GM10847 (cell line): ENCODE results near the gene RGP1.

ENCODE experiments used
- POLR2A ChIP-seq: IDR thresholded peaks from 2 replicates; pipeline ENCODE4 v1.6.1; 2011; ENCODE audit not compliant: insufficient read length; ENCODE audit errors: extremely low read depth

The RGP1 gene

DNA sequence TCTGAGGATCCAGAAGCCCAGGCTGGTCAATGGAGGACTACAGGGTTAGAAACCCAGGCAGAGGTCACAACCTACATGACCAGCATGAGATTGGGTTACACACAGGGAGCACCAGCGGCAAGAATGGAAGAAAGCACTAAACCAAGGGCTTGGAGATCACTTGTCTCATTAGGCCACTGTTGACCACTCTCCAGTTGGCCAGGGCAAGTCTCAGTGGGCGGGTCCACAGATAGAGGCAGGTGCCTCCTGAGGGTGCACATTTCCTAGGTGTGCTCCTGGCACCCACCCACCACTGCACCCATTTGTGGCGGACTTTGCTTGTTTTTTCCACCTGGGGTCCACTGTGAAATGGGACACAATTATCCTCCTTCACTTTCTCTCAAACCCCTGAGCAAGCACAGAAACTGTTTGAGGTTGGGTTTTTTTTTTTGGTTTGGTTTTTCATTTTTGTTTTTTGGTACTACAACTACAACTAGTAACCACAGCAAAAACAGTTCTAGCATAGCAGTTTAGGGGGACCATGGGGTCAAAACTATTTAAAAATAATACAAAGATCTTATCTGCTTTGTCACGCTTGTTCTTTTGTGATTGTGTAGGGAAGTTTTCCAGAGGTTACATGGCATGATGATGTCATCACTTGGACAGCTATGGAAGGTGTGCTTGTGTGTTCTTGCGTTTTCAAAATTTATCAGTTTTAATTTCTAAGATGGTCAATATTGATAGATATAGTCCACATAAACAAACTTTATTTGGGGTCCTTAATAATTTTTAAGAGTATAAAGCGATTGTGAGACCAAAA, 48.4 kb downstream of the RGP1 start:
- no peak for TF ChIP-seq POLR2A

DNA sequence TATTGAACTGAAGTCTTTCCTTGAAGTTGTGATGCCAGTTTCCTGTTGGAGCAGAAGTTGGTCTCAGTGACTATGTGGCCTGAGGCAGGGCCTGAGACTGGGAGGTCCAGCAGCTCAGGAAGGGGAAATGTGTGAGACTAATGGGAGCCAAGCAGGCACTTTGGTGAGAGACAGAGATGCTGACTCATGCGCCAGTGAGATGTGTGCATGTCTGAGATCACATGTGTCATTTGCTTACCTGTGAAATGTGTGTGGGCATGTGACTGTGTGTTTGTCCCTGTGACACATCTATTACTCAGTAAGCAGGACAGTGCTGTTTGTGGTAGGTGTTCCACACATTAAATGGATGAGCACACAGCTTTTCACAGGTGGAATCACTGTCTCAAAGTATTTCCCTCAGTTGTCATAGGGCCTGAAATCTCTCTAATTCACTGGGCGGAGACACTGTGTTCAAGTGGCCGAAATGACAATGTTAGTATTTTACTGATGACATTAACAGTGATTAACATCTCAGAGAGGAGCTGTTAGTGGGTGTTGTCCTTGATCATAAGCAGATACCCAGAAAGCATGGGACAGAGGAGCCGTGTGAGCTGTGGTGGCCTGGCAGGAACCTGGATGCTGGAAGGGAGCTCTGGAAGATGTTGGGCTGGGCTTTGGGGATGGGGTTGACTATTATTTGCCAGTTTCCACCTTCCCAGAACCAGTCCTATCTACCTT, 49.7 kb downstream of the RGP1 start:
- no peak for TF ChIP-seq POLR2A

DNA sequence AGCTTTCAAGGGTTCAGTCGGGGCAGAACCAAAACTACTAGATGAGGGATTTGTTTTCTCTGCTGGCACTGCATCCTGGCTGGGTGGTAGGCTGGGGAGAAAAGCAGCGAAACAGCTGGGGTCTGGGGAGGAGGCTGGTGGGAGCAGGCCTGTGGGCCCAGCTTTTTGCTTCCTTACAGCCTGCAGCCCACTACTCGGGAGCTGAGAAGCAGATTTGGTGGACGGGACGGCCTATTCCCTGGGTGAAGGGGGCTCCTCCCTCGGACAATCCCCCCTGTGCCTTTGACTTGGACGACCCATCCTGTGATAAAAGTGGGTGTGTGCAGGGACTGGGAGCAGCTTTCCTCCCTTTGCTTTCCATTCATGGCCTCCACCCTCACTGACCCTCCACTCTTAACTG, 51.4 kb downstream of the RGP1 start:
- no peak for TF ChIP-seq POLR2A

DNA sequence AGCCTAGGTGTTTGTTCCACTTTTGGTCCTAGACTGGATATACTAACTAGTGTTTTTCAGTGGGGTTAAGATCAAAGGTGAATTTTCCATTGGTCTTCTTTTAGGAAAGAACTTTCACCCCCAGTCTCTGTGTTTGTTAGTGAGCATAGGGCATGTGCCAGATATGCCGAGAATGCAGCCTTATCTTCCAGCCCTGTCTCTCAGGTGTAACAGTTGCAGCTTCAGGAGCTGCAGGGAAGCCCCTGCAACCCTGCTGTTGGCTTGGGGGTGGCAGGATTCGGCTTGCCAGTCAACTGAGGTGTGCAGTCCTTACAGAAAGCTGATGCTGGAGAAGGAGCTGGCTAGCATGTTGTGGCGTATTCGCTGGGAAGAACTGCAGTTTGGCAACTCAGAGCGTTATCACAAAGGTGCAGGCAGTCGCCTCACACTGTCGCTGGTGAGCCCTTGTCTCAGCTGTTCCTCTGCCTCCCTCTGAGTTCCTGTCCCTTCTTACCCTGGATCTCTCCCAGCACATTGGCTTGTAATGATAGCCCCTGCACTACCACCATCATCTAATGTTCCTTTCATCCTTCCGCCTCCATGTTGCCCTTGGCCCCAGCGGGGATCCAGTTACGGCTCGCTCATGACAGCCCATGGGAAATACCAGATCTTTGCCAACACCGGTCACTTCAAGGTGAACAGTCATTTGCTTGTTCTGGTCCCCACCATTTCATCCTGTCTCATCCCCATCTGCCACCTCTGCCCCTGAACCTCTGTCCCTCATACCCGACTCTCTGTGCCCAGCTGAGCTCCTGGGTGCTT, 52.4 kb downstream of the RGP1 start:
- TF ChIP-seq POLR2A, result no peak

DNA sequence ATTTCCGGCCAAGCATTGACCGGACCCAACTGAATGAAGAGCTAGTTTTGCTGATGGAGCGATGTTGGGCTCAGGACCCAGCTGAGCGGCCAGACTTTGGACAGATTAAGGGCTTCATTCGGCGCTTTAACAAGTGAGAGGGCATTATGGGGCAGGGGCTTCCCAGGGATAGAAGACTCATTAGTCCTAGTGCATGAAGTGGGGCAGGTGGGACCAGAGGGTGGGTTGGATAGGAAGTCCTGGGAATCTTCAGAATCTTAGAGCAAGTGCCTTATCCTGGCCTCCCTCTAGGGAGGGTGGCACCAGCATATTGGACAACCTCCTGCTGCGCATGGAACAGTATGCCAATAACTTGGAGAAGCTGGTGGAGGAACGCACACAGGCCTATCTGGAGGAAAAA, 57.0 kb downstream of the RGP1 start:
- TF ChIP-seq POLR2A, result no peak
